ENCODE data around the gene CYSLTR1.

GRCh38 chrX:78316265-78316664 lies 11.1 kb downstream of the CYSLTR1 start:
- TF ChIP-seq EZH2 (IDR thresholded peaks at IDR 0.05) (no peak), CTCF (IDR thresholded peaks at IDR 0.05) (no peak), EZH2phosphoT487 (IDR thresholded peaks at IDR 0.05) (no peak)
